Effector memory CD4-positive, alpha-beta T cell (primary cell): Measurements from ENCODE around the gene ACKR2.

Experiments
- DNase-seq, 3 donors: peaks; one replicate each; pipeline ENCODE4 v3.0.0-alpha.2; 2020
- H3K27ac ChIP-seq: 2 replicates; pipeline ENCODE4 v1.7.0; 2013; ENCODE audit warnings: mild to moderate bottlenecking, low read length, moderate library complexity; ENCODE audit not compliant: insufficient read depth, poor library complexity, severe bottlenecking
- H3K27me3 ChIP-seq: replicated peaks from 2 replicates; pipeline ENCODE4 v1.7.0; 2013; ENCODE audit warnings: mild to moderate bottlenecking, low read length; ENCODE audit not compliant: insufficient read depth, control insufficient read depth, poor library complexity, severe bottlenecking
- H3K36me3 ChIP-seq: 2 replicates; pipeline ENCODE4 v1.7.0; 2013; ENCODE audit warnings: mild to moderate bottlenecking, low read length, moderate library complexity; ENCODE audit not compliant: control insufficient read depth, insufficient read depth
- H3K4me1 ChIP-seq: 2 replicates; pipeline ENCODE4 v1.7.0; 2013; ENCODE audit warnings: low read length, mild to moderate bottlenecking; ENCODE audit not compliant: control insufficient read depth, insufficient read depth, poor library complexity, severe bottlenecking
- H3K4me3 ChIP-seq: 2 replicates; pipeline ENCODE4 v1.7.0; 2013; ENCODE audit warnings: low read length, low read depth, mild to moderate bottlenecking; ENCODE audit not compliant: insufficient read depth, poor library complexity, severe bottlenecking
- H3K9me3 ChIP-seq: 2 replicates; pipeline ENCODE4 v1.7.0; 2013; ENCODE audit warnings: mild to moderate bottlenecking, low read length, moderate library complexity; ENCODE audit not compliant: control insufficient read depth

Gene ACKR2

DNA sequence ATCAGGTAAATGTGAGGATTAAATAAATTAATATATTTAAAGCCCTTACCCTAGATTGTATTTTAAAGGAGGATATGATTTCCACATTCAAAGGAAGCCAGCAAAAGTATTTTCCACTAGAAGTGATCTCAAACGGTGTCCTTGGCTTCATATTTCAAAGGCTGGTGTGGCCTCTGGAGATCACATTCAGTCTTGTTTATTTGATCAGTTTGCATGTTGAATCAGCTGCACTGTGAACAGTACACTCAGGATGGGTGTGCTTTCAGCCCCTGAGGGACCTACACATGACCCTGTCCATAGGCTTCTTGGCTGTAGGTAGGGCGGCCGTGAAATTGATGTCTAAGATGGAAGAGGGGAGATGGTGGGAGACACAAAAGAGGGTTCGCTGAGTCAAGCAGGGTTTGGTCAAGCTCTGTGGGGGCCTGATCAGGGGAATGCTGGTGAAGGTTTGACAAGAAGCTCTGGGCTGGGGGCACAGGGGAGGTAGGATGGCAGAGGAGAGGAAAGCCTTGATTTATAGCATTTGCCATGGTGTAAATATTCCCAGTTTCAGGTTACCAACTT, 44.6 kb downstream of the ACKR2 start:
- no peak overlapping the region for H3K27ac ChIP-seq
- H3K36me3 ChIP-seq = no peaks in the 10 kb centered on the region
- H3K9me3 ChIP-seq = no peaks in the 10 kb centered on the region
- H3K4me1 ChIP-seq = no peaks in the 10 kb centered on the region
- no peaks in the 10 kb centered on the region for H3K27me3 ChIP-seq
- DNase-seq = no peak
- no peak overlapping the region for H3K4me3 ChIP-seq

DNA sequence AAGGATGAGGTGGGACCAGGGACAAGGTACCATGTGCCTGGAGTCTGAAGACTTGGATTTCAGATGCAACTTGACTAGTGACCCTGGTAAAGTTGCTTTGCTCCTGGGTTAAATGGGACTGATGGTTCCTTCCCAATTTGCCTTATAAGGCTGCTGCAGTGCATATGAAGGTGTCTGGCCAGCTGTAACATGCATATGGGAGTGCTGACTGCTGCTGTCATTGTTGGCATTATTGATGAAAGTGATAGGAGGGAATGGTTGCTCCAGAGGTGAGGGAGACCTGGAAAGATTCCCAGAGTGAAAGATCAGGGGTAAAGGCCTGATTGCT, 45.9 kb downstream of the ACKR2 start:
- H3K27ac ChIP-seq = no peak overlapping the region
- no peak overlapping the region for H3K4me3 ChIP-seq
- no peaks in the 10 kb centered on the region for H3K36me3 ChIP-seq
- no peaks in the 10 kb centered on the region for H3K9me3 ChIP-seq
- H3K27me3 ChIP-seq = no peaks in the 10 kb centered on the region
- no peaks in the 10 kb centered on the region for H3K4me1 ChIP-seq
- DNase-seq = no peak

GRCh38 chr3:42855547-42856380, 46.5 kb downstream of the ACKR2 start:
- Histone ChIP-seq H3K36me3 (no peaks in the 10 kb centered on the region), H3K9me3 (no peaks in the 10 kb centered on the region), H3K4me1 (no peaks in the 10 kb centered on the region), H3K27me3 (no peaks in the 10 kb centered on the region), H3K27ac (no peak overlapping the region), H3K4me3 (no peak overlapping the region)
- no peak for DNase-seq

GRCh38 chr3:42856544-42856943, 47.3 kb downstream of the ACKR2 start:
- Histone ChIP-seq H3K27me3 (no peaks in the 10 kb centered on the region), H3K36me3 (no peaks in the 10 kb centered on the region)
- no peak for DNase-seq

DNA sequence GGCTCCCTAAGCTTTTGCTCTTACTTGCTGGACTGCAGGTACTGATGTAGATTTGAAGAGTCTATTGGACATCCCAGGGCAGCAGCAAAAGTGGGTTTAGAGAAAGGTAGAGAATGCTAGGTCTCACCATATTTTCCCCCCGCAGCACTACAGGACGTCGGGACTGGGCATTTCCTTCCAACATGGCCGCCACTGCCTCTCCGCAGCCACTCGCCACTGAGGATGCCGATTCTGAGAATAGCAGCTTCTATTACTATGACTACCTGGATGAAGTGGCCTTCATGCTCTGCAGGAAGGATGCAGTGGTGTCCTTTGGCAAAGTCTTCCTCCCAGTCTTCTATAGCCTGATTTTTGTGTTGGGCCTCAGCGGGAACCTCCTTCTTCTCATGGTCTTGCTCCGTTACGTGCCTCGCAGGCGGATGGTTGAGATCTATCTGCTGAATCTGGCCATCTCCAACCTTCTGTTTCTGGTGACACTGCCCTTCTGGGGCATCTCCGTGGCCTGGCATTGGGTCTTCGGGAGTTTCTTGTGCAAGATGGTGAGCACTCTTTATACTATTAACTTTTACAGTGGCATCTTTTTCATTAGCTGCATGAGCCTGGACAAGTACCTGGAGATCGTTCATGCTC, 55.2 kb downstream of the ACKR2 start:
- H3K4me3 ChIP-seq = no peak overlapping the region
- no peak overlapping the region for H3K27ac ChIP-seq
- H3K4me1 ChIP-seq = no peaks in the 10 kb centered on the region
- no peaks in the 10 kb centered on the region for H3K36me3 ChIP-seq
- H3K9me3 ChIP-seq = no peaks in the 10 kb centered on the region
- DNase-seq = no peak
- H3K27me3 ChIP-seq = no peaks in the 10 kb centered on the region

More at GRCh38 chr3:42856544-42856943, 47.3 kb downstream of the ACKR2 start:
- H3K4me1 ChIP-seq = no peaks in the 10 kb centered on the region
- no peak overlapping the region for H3K27ac ChIP-seq
- no peak overlapping the region for H3K4me3 ChIP-seq
- no peaks in the 10 kb centered on the region for H3K9me3 ChIP-seq

GRCh38 chr3:42865256-42865655, 56.0 kb downstream of the ACKR2 start:
- H3K27ac ChIP-seq = no peak overlapping the region
- H3K4me1 ChIP-seq = no peaks in the 10 kb centered on the region
- H3K9me3 ChIP-seq = no peaks in the 10 kb centered on the region
- DNase-seq = no peak
- no peaks in the 10 kb centered on the region for H3K36me3 ChIP-seq
- no peaks in the 10 kb centered on the region for H3K27me3 ChIP-seq
- H3K4me3 ChIP-seq = no peak overlapping the region

- DNase-seq = no peak
- Histone ChIP-seq H3K4me1 (no peaks in the 10 kb centered on the region), H3K4me3 (no peak overlapping the region), H3K27ac (no peak overlapping the region), H3K27me3 (no peaks in the 10 kb centered on the region), H3K36me3 (no peaks in the 10 kb centered on the region), H3K9me3 (no peaks in the 10 kb centered on the region)
These were observed 57.9 kb downstream of the ACKR2 start for GRCh38 chr3:42867138-42867537.

DNA sequence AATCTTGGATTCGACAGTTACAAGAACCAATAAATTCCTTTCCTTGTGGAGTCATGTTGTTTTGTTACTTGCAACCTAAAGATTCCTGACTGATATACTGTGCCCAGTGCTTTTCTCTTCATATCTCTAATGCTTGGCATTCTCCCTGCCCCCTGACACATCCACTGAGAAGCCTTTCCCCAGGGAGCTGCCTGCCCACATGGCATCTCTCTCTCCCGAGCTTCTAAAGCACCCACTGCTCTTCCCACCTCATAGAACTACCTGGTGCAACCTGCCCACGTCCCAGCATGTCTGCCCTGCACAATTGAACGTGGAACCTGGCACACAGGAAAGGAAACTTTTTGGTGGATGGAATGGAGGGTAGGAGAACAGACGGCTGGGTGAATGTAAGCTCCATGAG, 59.6 kb downstream of the ACKR2 start:
- Histone ChIP-seq H3K9me3 (no peaks in the 10 kb centered on the region), H3K27me3 (no peaks in the 10 kb centered on the region), H3K4me1 (no peaks in the 10 kb centered on the region), H3K27ac (no peak overlapping the region), H3K4me3 (no peak overlapping the region), H3K36me3 (no peaks in the 10 kb centered on the region)
- DNase-seq = no peak

DNA sequence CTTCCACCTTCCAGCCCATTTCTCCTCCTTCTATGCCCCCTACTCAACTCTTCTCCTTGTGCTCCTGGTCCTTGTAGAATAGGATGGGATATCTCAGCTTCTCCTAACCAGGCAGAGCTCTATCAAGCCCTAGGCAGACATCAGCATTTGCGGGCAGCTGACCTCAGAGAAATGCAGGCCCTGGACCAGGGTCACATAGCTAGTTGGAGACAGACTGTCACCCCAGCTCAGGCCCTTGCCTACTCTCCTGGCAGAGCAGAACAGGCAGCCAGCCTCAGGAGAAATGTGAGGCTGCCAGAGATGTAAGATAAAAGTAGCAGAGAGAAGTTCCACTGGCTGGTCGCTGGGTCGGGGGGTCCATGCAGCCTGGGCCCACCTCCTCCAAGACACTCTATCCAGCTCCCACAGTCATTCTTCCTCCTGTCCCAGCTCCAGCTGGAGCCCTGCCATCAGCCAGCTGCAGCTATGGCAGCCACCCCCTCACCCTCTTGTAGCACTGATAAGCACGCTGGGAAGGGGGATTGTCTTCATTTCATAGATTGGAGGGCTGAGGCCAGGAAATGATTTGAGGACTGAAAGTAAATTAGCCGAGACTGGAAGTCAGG, 62.4 kb downstream of the ACKR2 start:
- Histone ChIP-seq H3K9me3 (no peaks in the 10 kb centered on the region), H3K36me3 (no peaks in the 10 kb centered on the region), H3K4me3 (no peak overlapping the region), H3K27me3 (no peaks in the 10 kb centered on the region), H3K4me1 (no peaks in the 10 kb centered on the region), H3K27ac (no peak overlapping the region)
- no peak for DNase-seq

- H3K4me1 ChIP-seq = no peaks in the 10 kb centered on the region
- no peak for DNase-seq
- no peaks in the 10 kb centered on the region for H3K9me3 ChIP-seq
- H3K27ac ChIP-seq = no peak overlapping the region
- no peak overlapping the region for H3K4me3 ChIP-seq
- no peaks in the 10 kb centered on the region for H3K27me3 ChIP-seq
- H3K36me3 ChIP-seq = no peaks in the 10 kb centered on the region
These were observed 63.5 kb downstream of the ACKR2 start for GRCh38 chr3:42872718-42873117.
